Measurements from ENCODE around the gene ESR2.
A peak's percentile ranks its signal among the peaks of the same experiment; 100 is the strongest.

ESR2 gene

GRCh38 chr14:64337888-64338615, 43.9 kb upstream of the ESR2 start:
- H3K27ac ChIP-seq (replicated peaks; ENCODE audit: low read length): peak overlapping the region; percentile 96
- H2AFZ ChIP-seq (ENCODE audit: low read length): peak overlapping the region; percentile 95
- H2AK5ac ChIP-seq (ENCODE audit: low read depth, low read length): no peak overlapping the region
- peaks cover 3 to 10% of the 10 kb centered on the region in 2 donors for H3K4me1 ChIP-seq (ENCODE audit: control insufficient read depth in 2 of 2, insufficient read depth in 1 of 2, low read depth in 1 of 2, low read length in 2 of 2)
- no CpG with 5 or more reads among the region's 49 CpGs for WGBS, 2 donors (ENCODE audit: extremely low coverage in 2 of 2, insufficient read length in 2 of 2, insufficient replicate concordance in 1 of 2)
- H2BK120ac ChIP-seq (ENCODE audit: low read depth, low read length): no peak overlapping the region
- H3K36me3 ChIP-seq (replicated peaks in 1 of 2; ENCODE audit: control insufficient read depth in 2 of 2, insufficient read depth in 2 of 2, low read length in 2 of 2): no peaks in the 10 kb centered on the region
- H3K4ac ChIP-seq (ENCODE audit: low read length): no peak overlapping the region
- H3K79me1 ChIP-seq (ENCODE audit: low read depth, low read length): no peaks in the 10 kb centered on the region
- H3K27me3 ChIP-seq (ENCODE audit: control insufficient read depth in 3 of 3, insufficient read depth in 3 of 3, low read depth in 1 of 3, low read length in 3 of 3): no peaks in the 10 kb centered on the region
- H3K9me3 ChIP-seq (replicated peaks in 1 of 2; ENCODE audit: control insufficient read depth in 2 of 2, insufficient read depth in 1 of 2, low read depth in 1 of 2, low read length in 2 of 2): peaks cover 3 to 14% of the 10 kb centered on the region in 2 donors
- peak; percentile 75 for DNase-seq (ENCODE audit: low spot score)
- H2BK5ac ChIP-seq (ENCODE audit: low read length): peak overlapping the region; percentile 88
- H2BK15ac ChIP-seq (ENCODE audit: low read length): no peak overlapping the region
- no peak overlapping the region for H2BK12ac ChIP-seq (ENCODE audit: low read length)
- H4K91ac ChIP-seq (ENCODE audit: low read depth, low read length, poor library complexity): no peak overlapping the region
- H3K9ac ChIP-seq (ENCODE audit: low read depth, low read length, poor library complexity): peak overlapping the region; percentile 92
- H3K18ac ChIP-seq (ENCODE audit: low read length): peak overlapping the region; percentile 93
- peak overlapping the region; percentile 81 for H3K23ac ChIP-seq (ENCODE audit: low read depth, low read length, poor library complexity)
- H3K4me3 ChIP-seq (ENCODE audit: low read length in 2 of 2): peak overlapping the region; percentile 77 to 85
- peak overlapping the region; percentile 21 for H4K8ac ChIP-seq (ENCODE audit: low read depth, low read length)
- no peak overlapping the region for H3K14ac ChIP-seq (ENCODE audit: low read length)
- H3K4me2 ChIP-seq (ENCODE audit: insufficient read depth, low read length, poor library complexity, severe bottlenecking): peak overlapping the region; percentile 77

GRCh38 chr14:64329149-64329548, 35.0 kb upstream of the ESR2 start:
- H3K27me3 ChIP-seq (ENCODE audit: control insufficient read depth in 3 of 3, insufficient read depth in 3 of 3, low read depth in 1 of 3, low read length in 3 of 3): no peaks in the 10 kb centered on the region
- no peak overlapping the region for H2BK120ac ChIP-seq (ENCODE audit: low read depth, low read length)
- no peak overlapping the region for H2BK5ac ChIP-seq (ENCODE audit: low read length)
- H2AFZ ChIP-seq (ENCODE audit: low read length): no peak overlapping the region
- DNase-seq (ENCODE audit: low spot score): no peak
- no peak overlapping the region for H3K9ac ChIP-seq (ENCODE audit: low read depth, low read length, poor library complexity)
- H4K91ac ChIP-seq (ENCODE audit: low read depth, low read length, poor library complexity): no peak overlapping the region
- H3K14ac ChIP-seq (ENCODE audit: low read length): no peak overlapping the region
- no peak overlapping the region for H3K4me3 ChIP-seq (ENCODE audit: low read length in 2 of 2)
- no peak overlapping the region for H3K18ac ChIP-seq (ENCODE audit: low read length)
- no peaks in the 10 kb centered on the region for H3K9me3 ChIP-seq (replicated peaks in 1 of 2; ENCODE audit: control insufficient read depth in 2 of 2, insufficient read depth in 1 of 2, low read depth in 1 of 2, low read length in 2 of 2)
- no CpG with 5 or more reads among the region's 3 CpGs for WGBS, 2 donors (ENCODE audit: extremely low coverage in 2 of 2, insufficient read length in 2 of 2, insufficient replicate concordance in 1 of 2)
- no peak overlapping the region for H2BK12ac ChIP-seq (ENCODE audit: low read length)
- no peak overlapping the region for H3K4me2 ChIP-seq (ENCODE audit: insufficient read depth, low read length, poor library complexity, severe bottlenecking)
- no peaks in the 10 kb centered on the region for H3K4me1 ChIP-seq (ENCODE audit: control insufficient read depth in 2 of 2, insufficient read depth in 1 of 2, low read depth in 1 of 2, low read length in 2 of 2)
- H3K4ac ChIP-seq (ENCODE audit: low read length): no peak overlapping the region
- no peaks in the 10 kb centered on the region for H3K79me1 ChIP-seq (ENCODE audit: low read depth, low read length)
- no peaks in the 10 kb centered on the region for H3K36me3 ChIP-seq (replicated peaks in 1 of 2; ENCODE audit: control insufficient read depth in 2 of 2, insufficient read depth in 2 of 2, low read length in 2 of 2)
- H2BK15ac ChIP-seq (ENCODE audit: low read length): no peak overlapping the region
- no peak overlapping the region for H3K23ac ChIP-seq (ENCODE audit: low read depth, low read length, poor library complexity)
- H4K8ac ChIP-seq (ENCODE audit: low read depth, low read length): no peak overlapping the region
- H3K27ac ChIP-seq (replicated peaks; ENCODE audit: low read length): no peak overlapping the region
- no peak overlapping the region for H2AK5ac ChIP-seq (ENCODE audit: low read depth, low read length)

- Histone ChIP-seq H3K27me3 (ENCODE audit: control insufficient read depth in 3 of 3, insufficient read depth in 3 of 3, low read depth in 1 of 3, low read length in 3 of 3) (no peaks in the 10 kb centered on the region), H3K23ac (ENCODE audit: low read depth, low read length, poor library complexity) (no peak overlapping the region), H2AK5ac (ENCODE audit: low read depth, low read length) (no peak overlapping the region), H3K14ac (ENCODE audit: low read length) (no peak overlapping the region), H3K4me3 (ENCODE audit: low read length in 2 of 2) (no peak overlapping the region), H3K79me1 (ENCODE audit: low read depth, low read length) (no peaks in the 10 kb centered on the region), H4K8ac (ENCODE audit: low read depth, low read length) (no peak overlapping the region), H3K4me1 (ENCODE audit: control insufficient read depth in 2 of 2, insufficient read depth in 1 of 2, low read depth in 1 of 2, low read length in 2 of 2) (no peaks in the 10 kb centered on the region), H3K9me3 (replicated peaks in 1 of 2; ENCODE audit: control insufficient read depth in 2 of 2, insufficient read depth in 1 of 2, low read depth in 1 of 2, low read length in 2 of 2) (no peaks in the 10 kb centered on the region), H2BK15ac (ENCODE audit: low read length) (no peak overlapping the region), H4K91ac (ENCODE audit: low read depth, low read length, poor library complexity) (no peak overlapping the region), H2BK5ac (ENCODE audit: low read length) (no peak overlapping the region), H3K18ac (ENCODE audit: low read length) (no peak overlapping the region), H2BK120ac (ENCODE audit: low read depth, low read length) (no peak overlapping the region), H2AFZ (ENCODE audit: low read length) (no peak overlapping the region), H3K9ac (ENCODE audit: low read depth, low read length, poor library complexity) (no peak overlapping the region), H2BK12ac (ENCODE audit: low read length) (no peak overlapping the region), H3K4ac (ENCODE audit: low read length) (no peak overlapping the region), H3K36me3 (replicated peaks in 1 of 2; ENCODE audit: control insufficient read depth in 2 of 2, insufficient read depth in 2 of 2, low read length in 2 of 2) (no peaks in the 10 kb centered on the region), H3K27ac (replicated peaks; ENCODE audit: low read length) (no peak overlapping the region), H3K4me2 (ENCODE audit: insufficient read depth, low read length, poor library complexity, severe bottlenecking) (no peak overlapping the region)
- no CpG with 5 or more reads among the region's 2 CpGs for WGBS, 2 donors (ENCODE audit: extremely low coverage in 2 of 2, insufficient read length in 2 of 2, insufficient replicate concordance in 1 of 2)
- DNase-seq (ENCODE audit: low spot score): no peak
These were observed 32.3 kb upstream of the ESR2 start for GRCh38 chr14:64326502-64326901.

GRCh38 chr14:64324895-64325294, 30.7 kb upstream of the ESR2 start:
- Histone ChIP-seq H3K4me3 (ENCODE audit: low read length in 2 of 2) (no peak overlapping the region), H2AK5ac (ENCODE audit: low read depth, low read length) (no peak overlapping the region), H3K79me1 (ENCODE audit: low read depth, low read length) (no peaks in the 10 kb centered on the region), H3K9ac (ENCODE audit: low read depth, low read length, poor library complexity) (no peak overlapping the region), H2BK12ac (ENCODE audit: low read length) (no peak overlapping the region), H3K4ac (ENCODE audit: low read length) (no peak overlapping the region), H2AFZ (ENCODE audit: low read length) (no peak overlapping the region), H4K8ac (ENCODE audit: low read depth, low read length) (no peak overlapping the region), H3K9me3 (replicated peaks in 1 of 2; ENCODE audit: control insufficient read depth in 2 of 2, insufficient read depth in 1 of 2, low read depth in 1 of 2, low read length in 2 of 2) (no peaks in the 10 kb centered on the region), H2BK5ac (ENCODE audit: low read length) (no peak overlapping the region), H3K4me2 (ENCODE audit: insufficient read depth, low read length, poor library complexity, severe bottlenecking) (no peak overlapping the region), H3K14ac (ENCODE audit: low read length) (no peak overlapping the region), H4K91ac (ENCODE audit: low read depth, low read length, poor library complexity) (no peak overlapping the region), H3K18ac (ENCODE audit: low read length) (no peak overlapping the region), H3K27me3 (ENCODE audit: control insufficient read depth in 3 of 3, insufficient read depth in 3 of 3, low read depth in 1 of 3, low read length in 3 of 3) (no peaks in the 10 kb centered on the region), H3K27ac (replicated peaks; ENCODE audit: low read length) (no peak overlapping the region), H2BK15ac (ENCODE audit: low read length) (no peak overlapping the region), H2BK120ac (ENCODE audit: low read depth, low read length) (no peak overlapping the region), H3K23ac (ENCODE audit: low read depth, low read length, poor library complexity) (no peak overlapping the region), H3K36me3 (replicated peaks in 1 of 2; ENCODE audit: control insufficient read depth in 2 of 2, insufficient read depth in 2 of 2, low read length in 2 of 2) (no peaks in the 10 kb centered on the region), H3K4me1 (ENCODE audit: control insufficient read depth in 2 of 2, insufficient read depth in 1 of 2, low read depth in 1 of 2, low read length in 2 of 2) (no peaks in the 10 kb centered on the region)
- no peak for DNase-seq (ENCODE audit: low spot score)
- no CpG with 5 or more reads among the region's 1 CpG for WGBS, 2 donors (ENCODE audit: extremely low coverage in 2 of 2, insufficient read length in 2 of 2, insufficient replicate concordance in 1 of 2)

Measured in neuronal stem cell (in vitro differentiated cells).